ENCODE data around the gene GRIA4.

The GRIA4 gene

GRCh38 chr11:105799263-105799662 lies 189.4 kb downstream of the GRIA4 start:
- DNase-seq = no peak

GRCh38 chr11:105799728-105800462 lies 190.0 kb downstream of the GRIA4 start:
- DNase-seq = no peak

- DNase-seq = no peak
Measured at GRCh38 chr11:105802390-105802789, 192.5 kb downstream of the GRIA4 start.

GRCh38 chr11:105811242-105811641 lies 201.4 kb downstream of the GRIA4 start:
- no peak for DNase-seq

- DNase-seq = no peak
Measured at GRCh38 chr11:105821372-105821771, 211.5 kb downstream of the GRIA4 start.

- no peak for DNase-seq
Measured at GRCh38 chr11:105821781-105822180, 211.9 kb downstream of the GRIA4 start.

- no peak for DNase-seq
Measured at GRCh38 chr11:105823495-105824033, 213.7 kb downstream of the GRIA4 start.

- no peak for DNase-seq
Measured at GRCh38 chr11:105824457-105825013, 214.7 kb downstream of the GRIA4 start.

GRCh38 chr11:105825141-105825540 lies 215.3 kb downstream of the GRIA4 start:
- DNase-seq = no peak

- DNase-seq = no peak
Measured at GRCh38 chr11:105827906-105828305, 218.0 kb downstream of the GRIA4 start.

- DNase-seq = no peak
Measured at GRCh38 chr11:105829084-105829483, 219.2 kb downstream of the GRIA4 start.

- no peak for DNase-seq
Measured at GRCh38 chr11:105834461-105834860, 224.6 kb downstream of the GRIA4 start.

- no peak for DNase-seq
Measured at GRCh38 chr11:105838668-105839384, 229.0 kb downstream of the GRIA4 start.

GRCh38 chr11:105840391-105840790 lies 230.5 kb downstream of the GRIA4 start:
- no peak for DNase-seq

GRCh38 chr11:105852403-105852802 lies 242.5 kb downstream of the GRIA4 start:
- no peak for DNase-seq

- DNase-seq = no peak
Measured at GRCh38 chr11:105854269-105854668, 244.4 kb downstream of the GRIA4 start.

- no peak for DNase-seq
Measured at GRCh38 chr11:105856954-105857353, 247.1 kb downstream of the GRIA4 start.

- DNase-seq = no peak
Measured at GRCh38 chr11:105857728-105858127, 247.9 kb downstream of the GRIA4 start.

- no peak for DNase-seq
Measured at GRCh38 chr11:105858841-105859240, 249.0 kb downstream of the GRIA4 start.

- DNase-seq = no peak
Measured at GRCh38 chr11:105860105-105860504, 250.2 kb downstream of the GRIA4 start.

GRCh38 chr11:105861225-105861624 lies 251.4 kb downstream of the GRIA4 start:
- DNase-seq = no peak

GRCh38 chr11:105862736-105863367 lies 253.0 kb downstream of the GRIA4 start:
- no peak for DNase-seq

- DNase-seq = no peak
Measured at GRCh38 chr11:105863523-105863922, 253.7 kb downstream of the GRIA4 start.

Measured in NCI-H2171 (cell line).